ENCODE measurements around the gene KEAP1. TPM values are rescaled to one million over a fixed set of nuclear protein-coding genes. Genes with fewer than 3 reads are reported as not detected.

Gene KEAP1
- total and polyA plus RNA-seq, 2 of the 8 experiments (the other 6 are each of a cell fraction or from before 2014, with no cell fraction given) = 80.6 to 106 TPM

- TF ChIP-seq CEBPB (IDR thresholded peaks at IDR 0.05; ENCODE audit: low read depth, low read length) = peak; percentile 70
- TF ChIP-seq GTF2F1 (IDR thresholded peaks at IDR 0.05; ENCODE audit: borderline replicate concordance, low read depth, low read length) = no peak
- no peak for TF ChIP-seq RXRA (IDR thresholded peaks at IDR 0.05; ENCODE audit: insufficient read depth, low read depth, low read length)
- TF ChIP-seq CHD1 (IDR thresholded peaks at IDR 0.05; ENCODE audit: low read depth, low read length) = no peak
- no peak for TF ChIP-seq SAP30 (IDR thresholded peaks at IDR 0.05; ENCODE audit: insufficient read depth, insufficient replicate concordance, low read length)
- no peak for TF ChIP-seq JUND (IDR thresholded peaks at IDR 0.05; ENCODE audit: low read length)
- TF ChIP-seq NRF1 (IDR thresholded peaks at IDR 0.05; ENCODE audit: low read depth, low read length) = no peak
- TF ChIP-seq RNF2 (IDR thresholded peaks at IDR 0.05; ENCODE audit: borderline replicate concordance, low read depth, low read length, missing control alignments, poor library complexity, severe bottlenecking) = peak; percentile 51
- TF ChIP-seq ZNF274 (IDR thresholded peaks at IDR 0.05; ENCODE audit: borderline replicate concordance, extremely low read depth, low read length) = no peak
- no peak for TF ChIP-seq YY1 (IDR thresholded peaks at IDR 0.05; ENCODE audit: low read depth, low read length)
- no peak for TF ChIP-seq KDM5A (IDR thresholded peaks at IDR 0.05; ENCODE audit: low read length)
- TF ChIP-seq TAF7 (optimal IDR thresholded peaks at IDR 0.05; ENCODE audit: borderline replicate concordance, low read depth, low read length) = peak; percentile 17
- TF ChIP-seq BCL11A (IDR thresholded peaks at IDR 0.05; ENCODE audit: low read depth in 2 of 2, low read length in 2 of 2) = no peak
- TF ChIP-seq SP1 (IDR thresholded peaks at IDR 0.05; ENCODE audit: low read depth, low read length) = no peak
- no peak for TF ChIP-seq CREB1 (IDR thresholded peaks at IDR 0.05)
- peak; percentile 65 for TF ChIP-seq KDM4A (IDR thresholded peaks at IDR 0.05; ENCODE audit: low read depth, low read length, severe bottlenecking)
- TF ChIP-seq TEAD4 (IDR thresholded peaks at IDR 0.05; ENCODE audit: low read depth, low read length) = no peak
- TF ChIP-seq USF2 (IDR thresholded peaks at IDR 0.05; ENCODE audit: low read length) = no peak
- peak; percentile 98 for TF ChIP-seq E2F6 (IDR thresholded peaks at IDR 0.05)
- no peak for TF ChIP-seq CBX5 (IDR thresholded peaks at IDR 0.05; ENCODE audit: low read depth, low read length)
- TF ChIP-seq EZH2 (IDR thresholded peaks at IDR 0.05; ENCODE audit: low read depth, low read length, severe bottlenecking) = no peak
- no peak for TF ChIP-seq SP4 (IDR thresholded peaks at IDR 0.05; ENCODE audit: low read length)
- no peak for TF ChIP-seq CHD2 (IDR thresholded peaks at IDR 0.05; ENCODE audit: low read length)
- no peak for TF ChIP-seq TCF12 (IDR thresholded peaks at IDR 0.05; ENCODE audit: low read depth, low read length)
These were observed at the start of gene KEAP1 (continued) for GRCh38 chr19:10503002-10503789.

Measured in H1 (cell line).